AG08395 (cell line): ENCODE results near the gene CCAR1.
"Not testable (repeated sequence)": the region's sequence is repeated elsewhere in the genome, so short reads cannot be mapped to it uniquely, and the experiment has no call there.

ENCODE experiments used
- DNase-seq: peaks from one replicate; pipeline ENCODE4 v3.0.0; 2012; ENCODE audit warnings: mixed read lengths, low spot score

CCAR1 gene, protein sequence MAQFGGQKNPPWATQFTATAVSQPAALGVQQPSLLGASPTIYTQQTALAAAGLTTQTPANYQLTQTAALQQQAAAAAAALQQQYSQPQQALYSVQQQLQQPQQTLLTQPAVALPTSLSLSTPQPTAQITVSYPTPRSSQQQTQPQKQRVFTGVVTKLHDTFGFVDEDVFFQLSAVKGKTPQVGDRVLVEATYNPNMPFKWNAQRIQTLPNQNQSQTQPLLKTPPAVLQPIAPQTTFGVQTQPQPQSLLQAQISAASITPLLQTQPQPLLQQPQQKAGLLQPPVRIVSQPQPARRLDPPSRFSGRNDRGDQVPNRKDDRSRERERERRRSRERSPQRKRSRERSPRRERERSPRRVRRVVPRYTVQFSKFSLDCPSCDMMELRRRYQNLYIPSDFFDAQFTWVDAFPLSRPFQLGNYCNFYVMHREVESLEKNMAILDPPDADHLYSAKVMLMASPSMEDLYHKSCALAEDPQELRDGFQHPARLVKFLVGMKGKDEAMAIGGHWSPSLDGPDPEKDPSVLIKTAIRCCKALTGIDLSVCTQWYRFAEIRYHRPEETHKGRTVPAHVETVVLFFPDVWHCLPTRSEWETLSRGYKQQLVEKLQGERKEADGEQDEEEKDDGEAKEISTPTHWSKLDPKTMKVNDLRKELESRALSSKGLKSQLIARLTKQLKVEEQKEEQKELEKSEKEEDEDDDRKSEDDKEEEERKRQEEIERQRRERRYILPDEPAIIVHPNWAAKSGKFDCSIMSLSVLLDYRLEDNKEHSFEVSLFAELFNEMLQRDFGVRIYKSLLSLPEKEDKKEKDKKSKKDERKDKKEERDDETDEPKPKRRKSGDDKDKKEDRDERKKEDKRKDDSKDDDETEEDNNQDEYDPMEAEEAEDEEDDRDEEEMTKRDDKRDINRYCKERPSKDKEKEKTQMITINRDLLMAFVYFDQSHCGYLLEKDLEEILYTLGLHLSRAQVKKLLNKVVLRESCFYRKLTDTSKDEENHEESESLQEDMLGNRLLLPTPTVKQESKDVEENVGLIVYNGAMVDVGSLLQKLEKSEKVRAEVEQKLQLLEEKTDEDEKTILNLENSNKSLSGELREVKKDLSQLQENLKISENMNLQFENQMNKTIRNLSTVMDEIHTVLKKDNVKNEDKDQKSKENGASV

DNA sequence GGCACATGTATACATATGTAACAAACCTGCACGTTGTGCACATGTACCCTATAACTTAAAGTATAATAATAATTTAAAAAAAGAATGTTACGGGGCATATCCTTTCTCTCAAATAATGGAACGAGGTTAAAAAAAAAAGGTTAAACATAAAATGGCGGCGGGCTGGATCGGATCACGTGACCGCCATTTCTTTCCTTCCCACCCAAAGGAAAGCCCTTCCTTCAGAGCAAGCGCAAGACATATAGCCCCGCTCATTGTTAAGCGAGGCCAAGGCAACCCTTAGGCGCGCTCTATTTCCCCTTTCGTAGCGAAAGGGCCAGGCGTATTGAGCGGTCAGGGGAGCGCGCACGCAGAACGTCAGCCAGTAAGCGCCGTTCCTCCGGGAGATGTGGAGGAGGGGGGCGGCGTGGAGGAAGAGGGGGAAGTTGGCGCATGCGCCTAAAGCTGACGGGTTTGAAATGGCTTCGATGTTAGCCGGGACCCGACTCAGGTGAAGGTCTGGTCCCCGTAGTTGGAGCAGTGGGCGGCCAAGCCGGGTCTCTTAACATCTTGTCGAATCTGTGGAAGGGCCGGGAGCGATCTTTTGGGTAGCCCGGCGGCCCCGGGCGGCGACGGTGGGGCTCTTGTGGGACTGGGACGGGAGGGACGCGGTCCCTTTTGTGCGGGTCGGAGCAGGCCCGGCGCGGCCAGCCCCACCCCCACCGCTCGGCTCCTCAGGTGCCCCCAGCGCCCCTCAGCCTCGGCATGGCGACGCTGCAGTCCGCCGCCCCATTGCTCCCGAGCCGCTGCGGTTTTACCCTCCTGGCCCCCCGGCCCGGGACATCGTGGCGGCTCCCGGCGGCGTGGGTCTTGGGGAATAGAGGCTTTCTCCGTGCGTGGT, at the start of gene CCAR1:
Gene CCAR1, plus strand, starts transcription at position 447 of the 880 bp plus-strand sequence. CDS start 1,266 bp downstream, outside the sequence.
- peak; percentile 98 for DNase-seq

DNA sequence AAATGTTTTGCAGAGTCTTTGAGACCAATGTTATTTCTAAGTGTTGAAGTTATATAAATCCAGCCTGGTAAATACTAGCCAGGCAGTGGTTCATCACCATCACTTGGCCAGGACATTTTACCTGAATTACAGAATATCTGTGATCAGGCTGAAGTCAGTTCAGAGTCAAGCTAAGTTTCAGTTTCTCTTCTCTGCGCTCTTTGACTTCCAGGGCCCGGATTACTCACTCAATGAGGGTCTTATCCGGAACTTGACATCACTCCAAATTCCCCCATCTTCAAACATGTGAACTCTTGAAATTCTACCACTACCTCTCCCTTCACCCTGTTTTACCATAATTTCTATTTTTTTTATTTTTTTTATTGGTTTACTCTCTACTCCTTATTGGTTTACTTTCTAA, 36.6 kb upstream of the CCAR1 start:
- DNase-seq, result no peak

DNA sequence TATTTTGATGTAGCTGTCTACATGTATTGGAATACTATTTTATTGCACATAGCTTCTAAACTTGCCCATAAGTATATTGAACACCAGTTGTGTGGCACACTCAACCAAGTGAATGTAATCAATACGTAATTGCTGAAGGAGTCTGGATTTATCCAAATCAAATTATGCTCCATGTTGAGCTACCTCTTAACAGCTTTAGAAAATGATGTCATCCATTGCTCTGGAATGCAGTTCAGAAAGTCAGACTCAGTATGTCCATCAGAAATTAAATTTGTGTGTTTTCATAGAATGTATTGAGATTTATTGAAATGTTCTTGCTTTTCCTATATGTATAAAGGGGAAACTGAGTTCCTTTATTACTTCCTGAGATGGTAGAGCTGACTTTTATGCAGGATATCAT, 25.0 kb upstream of the CCAR1 start:
- no peak for DNase-seq

DNA sequence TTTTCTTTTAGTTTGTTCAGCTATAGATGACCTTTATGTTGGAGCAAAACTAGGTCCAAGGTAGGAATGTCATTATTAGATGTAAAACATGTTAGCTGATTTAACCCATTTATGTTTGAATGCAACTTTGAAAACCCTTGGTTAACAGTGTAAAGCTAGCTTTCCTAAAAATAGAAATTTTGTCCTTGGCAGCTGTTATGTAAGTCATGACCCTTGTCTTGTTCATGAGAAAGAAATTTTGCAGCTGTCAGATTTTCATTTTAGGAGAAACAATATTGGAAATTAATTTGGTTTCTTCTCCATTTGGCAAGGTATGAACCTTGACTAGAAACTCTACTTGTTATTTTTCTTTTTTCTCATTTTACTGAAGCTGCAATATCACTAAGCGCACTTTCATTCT, 23.9 kb upstream of the CCAR1 start:
- no peak for DNase-seq

DNA sequence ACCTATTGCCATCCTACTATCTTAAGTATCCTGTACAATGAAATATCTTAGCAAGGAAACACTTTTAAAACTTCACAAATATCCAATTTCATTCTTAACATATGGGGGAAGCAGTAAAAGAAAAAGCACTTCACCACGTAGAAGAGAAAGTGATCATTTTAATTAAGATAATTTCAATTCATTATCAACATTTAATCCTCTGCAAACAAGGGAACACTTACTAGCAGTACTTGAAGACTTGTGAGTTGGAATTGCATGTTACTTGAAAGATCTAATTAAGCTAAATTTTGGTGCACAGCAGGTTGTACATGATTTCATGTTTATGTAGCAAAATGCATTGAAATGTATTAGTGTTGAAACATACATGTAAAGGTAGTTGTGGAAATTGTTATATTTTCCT, 20.8 kb upstream of the CCAR1 start:
- no peak for DNase-seq

DNA sequence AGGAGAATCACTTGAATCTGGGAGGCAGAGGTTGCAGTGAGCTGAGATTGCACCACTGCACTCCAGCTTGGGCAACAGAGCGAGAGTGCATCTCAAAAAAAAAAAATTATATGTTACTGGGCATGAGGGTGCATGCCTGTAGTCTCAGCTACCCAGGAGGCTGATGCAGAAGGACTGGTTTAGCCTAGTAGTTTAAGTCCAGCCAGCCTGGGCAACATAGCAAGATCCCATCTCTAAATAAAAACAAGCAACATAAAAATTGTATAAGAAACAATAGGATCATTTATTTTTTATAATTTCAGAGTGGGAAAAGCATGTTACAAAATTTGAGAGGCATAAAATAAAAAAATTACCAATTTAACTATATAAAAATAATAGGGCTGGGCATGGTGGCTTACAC, 15.5 kb upstream of the CCAR1 start:
- DNase-seq, result no peak

DNA sequence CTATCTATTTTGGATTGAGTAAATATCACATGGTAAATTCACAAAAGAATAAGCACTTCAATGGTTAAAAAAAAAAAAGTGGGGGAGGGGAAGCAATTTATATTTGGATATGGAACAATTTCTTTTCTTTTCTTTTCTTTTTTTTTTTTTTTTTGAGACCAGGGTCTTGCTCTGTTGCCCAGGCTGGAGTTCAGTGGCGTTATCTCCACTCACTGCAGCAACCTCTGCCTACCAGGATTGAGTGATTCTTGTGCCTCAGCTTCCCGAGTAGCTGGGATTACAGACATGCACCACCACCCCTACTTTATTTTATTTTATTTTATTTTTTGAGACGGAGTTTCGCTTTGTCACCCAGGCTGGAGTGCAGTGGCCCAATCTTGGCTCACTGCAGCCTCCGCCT, 12.1 kb upstream of the CCAR1 start:
- not testable (repeated sequence) for DNase-seq

DNA sequence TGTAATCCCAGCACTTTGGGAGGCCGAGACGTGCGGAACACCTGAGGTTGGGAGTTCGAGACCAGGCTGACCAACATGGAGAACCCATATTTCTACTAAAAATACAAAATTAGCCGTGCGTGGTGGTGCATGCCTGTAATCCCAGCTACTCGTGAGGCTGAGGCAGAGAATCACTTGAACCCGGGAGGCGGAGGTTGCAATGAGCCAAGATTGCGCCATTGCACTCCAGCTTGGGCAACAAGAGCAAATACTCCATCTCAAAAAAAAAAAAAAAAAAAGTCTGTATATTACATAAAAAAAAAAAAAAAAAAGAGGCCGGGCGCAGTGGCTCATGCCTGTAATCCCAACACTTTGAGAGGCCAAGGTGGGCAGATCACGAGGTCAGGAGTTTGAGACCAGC, 8.0 kb upstream of the CCAR1 start:
- DNase-seq, result not testable (repeated sequence)

DNA sequence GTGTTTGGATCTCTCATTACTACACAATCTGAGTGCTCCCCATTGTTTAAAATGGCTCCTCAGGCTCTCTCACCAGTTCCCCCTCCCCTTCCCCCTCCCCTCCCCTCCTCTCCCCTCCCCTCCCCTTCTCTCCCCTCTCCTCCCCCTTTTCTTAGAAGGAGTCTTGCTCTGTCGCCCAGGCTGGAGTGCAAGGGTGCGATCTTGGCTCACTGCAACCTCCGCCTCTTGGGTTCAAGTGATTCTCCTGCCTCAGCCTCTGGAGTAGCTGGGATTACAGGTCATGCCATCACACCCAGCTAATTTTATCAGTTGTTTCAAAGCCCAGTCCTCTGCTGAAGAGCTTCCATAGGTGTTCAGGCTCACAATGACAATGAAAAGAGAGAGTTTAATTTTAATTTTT, 3.6 kb upstream of the CCAR1 start:
- no peak for DNase-seq

DNA sequence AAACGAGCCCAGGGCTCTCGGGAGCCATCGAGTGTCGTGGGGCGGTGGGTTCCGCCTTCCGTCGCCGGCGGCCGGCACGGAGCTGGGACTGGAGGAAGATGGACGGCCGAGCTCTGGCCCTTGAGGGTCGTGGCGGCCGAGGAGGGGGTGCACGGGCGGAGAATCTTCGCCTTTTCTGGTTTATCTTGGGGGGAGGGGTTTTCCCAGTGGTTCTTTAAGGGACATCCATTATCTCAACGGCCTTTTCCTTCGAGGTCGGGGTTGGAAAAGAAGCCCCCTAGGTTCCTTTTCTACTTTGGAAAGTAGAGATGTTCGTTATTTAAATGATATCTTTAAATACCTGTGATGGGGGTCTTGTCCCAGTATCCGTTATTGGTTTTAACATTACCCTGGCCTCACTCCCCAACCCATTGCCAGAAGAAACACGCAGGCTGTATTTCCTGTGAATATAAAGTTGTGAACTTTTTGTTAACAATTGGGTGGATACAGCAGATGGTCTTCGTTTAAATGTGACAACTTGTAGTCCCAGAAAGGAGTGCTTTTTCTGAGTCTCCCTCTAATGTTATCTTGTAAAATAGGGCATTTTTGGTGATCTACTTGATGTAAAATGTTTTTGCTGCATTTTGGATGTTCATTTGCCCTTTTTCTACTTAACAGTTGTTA, 765 bp downstream of the CCAR1 start:
- peak; percentile 7 for DNase-seq

DNA sequence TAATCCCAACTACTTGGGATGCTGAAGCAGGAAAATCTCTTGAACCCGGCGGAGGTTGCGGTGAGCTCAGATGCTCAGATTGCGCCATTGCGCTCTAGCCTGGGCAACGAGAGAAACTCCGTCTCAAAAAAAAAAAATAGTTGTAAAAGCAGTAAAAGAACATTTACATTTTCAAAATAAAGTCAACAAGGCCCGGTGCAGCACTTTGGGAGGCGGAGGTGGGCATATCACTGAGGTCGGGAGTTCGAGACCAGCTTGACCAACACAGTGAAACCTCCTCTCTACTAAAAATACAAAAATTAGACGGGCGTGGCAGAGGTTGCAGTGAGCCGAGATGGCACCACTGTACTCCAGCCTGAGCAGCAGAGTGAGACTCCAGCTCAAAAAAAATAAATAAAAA, 4.0 kb downstream of the CCAR1 start:
- DNase-seq, result no peak

DNA sequence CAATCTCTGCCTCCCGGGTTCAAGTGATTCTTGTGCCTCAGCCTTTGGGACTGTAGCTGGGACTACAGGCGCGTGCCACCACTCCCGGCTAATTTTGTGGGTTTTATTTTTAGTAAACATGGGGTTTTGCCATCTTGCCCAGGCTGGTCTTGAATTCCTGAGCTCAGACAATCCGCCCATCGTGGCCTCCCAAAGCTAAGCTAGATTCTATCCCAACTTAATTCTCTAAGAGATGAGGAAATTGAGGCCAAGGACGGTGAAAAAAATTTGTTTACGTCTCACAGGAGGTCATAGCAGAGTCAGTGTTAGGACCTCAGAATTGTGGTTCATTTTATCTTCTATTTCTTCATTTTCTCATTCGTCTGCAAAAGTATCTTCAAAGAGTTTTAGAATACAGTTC, 6.1 kb downstream of the CCAR1 start:
- DNase-seq, result no peak

DNA sequence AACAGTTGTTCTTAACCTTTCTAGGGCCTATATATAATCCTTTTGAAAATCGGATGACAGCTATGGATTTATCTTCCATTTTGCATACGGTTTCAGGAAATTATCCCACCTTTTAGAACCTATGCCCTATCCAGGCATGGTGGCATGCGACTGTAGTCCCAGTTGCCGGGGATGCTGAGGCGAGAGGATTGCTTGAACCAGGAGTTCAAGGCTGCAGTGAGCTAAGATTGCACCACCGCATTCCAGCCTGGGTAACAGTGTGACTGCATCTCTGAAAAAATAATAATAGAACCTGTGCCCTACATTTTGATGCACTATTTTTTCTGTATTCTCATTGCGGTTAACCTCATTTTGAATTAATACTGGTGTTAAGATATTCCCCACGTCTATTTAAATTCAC, 11.6 kb downstream of the CCAR1 start:
- no peak for DNase-seq

DNA sequence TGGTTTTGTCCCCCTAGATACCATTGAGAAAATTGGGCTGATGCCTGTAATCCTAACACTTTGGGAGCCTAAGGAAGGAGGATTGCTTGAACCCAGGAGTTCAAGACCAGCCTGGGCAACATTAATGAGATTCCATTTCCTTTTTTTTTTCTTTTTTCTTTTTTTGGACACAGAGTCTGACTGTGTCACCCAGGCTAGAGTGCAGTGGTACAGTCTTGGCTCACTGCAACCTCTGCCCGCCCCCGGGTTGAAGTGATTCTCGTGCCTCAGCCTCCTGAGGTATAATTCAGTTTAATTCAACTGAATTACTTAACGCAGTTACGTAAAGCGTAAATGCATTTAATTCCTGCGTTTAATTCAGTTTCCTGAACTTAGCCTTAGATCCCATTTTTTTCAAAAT, 13.3 kb downstream of the CCAR1 start:
- no peak for DNase-seq

DNA sequence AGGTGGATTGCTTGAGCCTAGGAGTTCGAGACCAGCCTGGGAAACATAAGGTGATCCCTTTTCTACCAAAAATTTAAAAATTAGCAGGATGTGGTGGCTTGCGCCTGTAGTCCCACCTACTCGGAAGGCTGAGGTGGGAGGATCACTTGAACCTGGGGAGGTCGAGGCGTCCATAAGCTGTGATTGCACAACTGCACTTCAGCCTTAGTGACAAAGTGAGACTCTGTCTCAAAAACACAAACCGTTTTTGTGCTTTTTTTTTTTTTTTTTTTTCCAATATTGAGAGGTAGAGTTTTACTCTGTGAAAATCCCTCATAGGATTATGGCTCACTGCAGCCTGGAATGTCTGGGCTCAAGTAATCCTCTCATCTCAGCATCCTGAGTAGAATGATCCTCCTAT, 14.1 kb downstream of the CCAR1 start:
- no peak for DNase-seq

DNA sequence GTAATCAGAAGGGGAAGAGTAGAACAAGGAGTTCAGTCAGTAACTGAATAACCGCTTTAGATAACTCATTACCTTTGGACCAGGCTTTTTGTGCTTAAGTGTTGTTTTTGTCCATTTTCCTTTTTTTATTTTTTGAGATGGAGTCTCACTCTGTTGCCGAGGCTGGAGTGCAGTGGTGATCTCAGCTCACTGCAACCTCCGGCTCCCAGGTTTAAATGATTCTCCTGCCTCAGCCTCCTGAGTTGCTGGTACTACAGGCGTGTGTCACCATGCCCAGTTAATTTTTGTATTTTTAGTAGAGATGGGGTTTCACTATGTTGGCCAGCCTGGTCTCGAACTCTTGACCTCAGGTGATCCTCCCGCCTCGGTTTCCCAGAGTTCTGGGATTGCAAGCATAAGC, 14.7 kb downstream of the CCAR1 start:
- DNase-seq, result not testable (repeated sequence)

DNA sequence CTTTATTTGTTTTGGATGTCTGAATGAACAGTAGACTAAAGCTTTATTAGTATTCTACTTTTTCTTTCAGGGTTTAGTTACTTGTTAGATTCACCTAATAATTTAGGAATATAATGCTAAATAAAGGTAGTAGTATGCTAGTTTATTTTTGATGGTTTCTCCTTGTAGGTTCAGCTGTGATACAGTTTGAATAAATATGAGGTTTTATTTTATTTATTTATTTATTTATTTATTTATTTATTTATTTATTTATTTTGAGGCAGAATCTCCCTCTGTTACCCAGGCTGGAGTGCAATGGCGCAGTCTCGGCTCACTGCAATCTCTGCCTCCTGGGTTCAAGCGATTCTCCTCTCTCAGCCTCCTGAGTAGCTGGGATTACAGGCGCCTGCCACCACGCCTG, 19.6 kb downstream of the CCAR1 start:
- not testable (repeated sequence) for DNase-seq

DNA sequence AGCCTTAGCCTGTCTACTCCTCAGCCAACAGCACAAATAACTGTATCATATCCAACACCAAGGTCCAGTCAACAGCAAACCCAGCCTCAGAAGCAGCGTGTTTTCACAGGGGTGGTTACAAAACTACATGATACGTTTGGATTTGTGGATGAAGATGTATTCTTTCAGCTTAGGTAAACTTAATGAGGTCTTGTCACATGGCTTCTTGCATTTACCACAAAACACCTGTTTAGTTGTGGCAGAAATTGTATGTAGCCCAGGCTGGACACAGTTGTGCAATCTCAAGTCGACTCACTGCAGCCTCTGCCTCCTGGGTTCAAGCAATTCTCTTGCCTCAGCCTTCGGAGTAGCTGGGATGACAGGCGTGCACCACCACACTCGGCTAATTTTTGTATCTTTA, 21.4 kb downstream of the CCAR1 start:
- no peak for DNase-seq

DNA sequence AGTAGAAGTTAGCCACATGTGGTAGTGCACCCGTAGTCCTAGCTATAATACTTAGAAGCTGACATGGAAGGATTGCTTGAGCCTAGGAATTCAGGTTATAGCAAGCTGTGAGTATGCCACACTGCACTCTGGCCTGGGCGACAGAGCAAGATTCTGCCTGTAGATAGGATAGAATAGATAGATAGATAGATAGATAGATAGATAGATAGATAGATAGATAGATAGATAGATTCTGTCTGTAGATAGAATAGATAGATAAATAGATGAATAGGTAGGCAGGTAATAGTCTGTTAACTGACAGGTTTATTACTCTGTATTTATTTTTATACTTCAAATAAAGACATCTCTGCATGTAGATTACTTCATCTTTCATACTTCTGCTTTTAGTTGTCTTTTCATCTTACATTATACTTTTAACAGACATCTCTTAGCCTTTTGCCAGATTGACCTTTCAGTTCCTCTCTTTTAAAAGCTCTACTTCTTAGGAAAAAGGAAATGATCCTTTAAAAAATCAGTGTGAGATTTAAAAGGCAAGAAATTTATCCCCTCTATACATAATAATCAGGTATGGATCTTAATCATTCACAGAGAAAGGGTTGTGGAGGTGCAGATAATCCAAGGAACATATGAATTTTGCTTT, 31.8 kb downstream of the CCAR1 start:
- DNase-seq, result no peak

DNA sequence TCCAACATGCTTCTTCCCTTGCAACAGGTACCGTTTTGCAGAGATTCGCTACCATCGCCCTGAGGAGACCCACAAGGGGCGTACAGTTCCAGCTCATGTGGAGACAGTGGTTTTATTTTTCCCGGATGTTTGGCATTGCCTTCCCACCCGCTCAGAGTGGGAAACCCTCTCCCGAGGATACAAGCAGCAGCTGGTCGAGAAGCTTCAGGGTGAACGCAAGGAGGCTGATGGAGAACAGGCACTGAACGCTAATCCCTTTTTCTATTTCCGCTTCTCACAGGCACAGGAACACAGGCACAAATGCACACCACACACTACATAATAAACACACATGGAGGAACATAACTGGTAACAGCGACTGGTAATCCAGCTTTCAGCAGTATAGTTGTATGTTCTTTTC, 35.2 kb downstream of the CCAR1 start:
- DNase-seq, result no peak

DNA sequence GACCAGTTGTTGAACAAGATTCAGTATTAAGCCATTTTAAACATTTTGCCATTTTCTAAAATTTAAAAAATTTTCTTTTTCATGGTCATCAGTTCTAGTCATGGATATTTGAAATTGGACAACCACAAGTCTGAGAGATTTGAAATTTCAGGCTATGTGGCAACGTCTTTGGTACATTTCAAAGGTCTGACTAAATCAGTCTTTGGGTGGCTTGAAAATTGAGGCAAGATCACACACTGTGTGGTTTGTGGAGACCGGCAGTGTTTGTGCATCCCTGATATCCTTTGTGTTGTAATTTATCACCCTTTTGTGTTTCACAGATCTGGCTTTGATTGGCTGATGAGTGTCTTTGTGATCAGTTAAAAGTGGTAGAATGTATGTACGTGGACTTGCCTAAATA, 35.7 kb downstream of the CCAR1 start:
- DNase-seq, result no peak
